HG02870 (cell line): ENCODE data around the gene STXBP6.
"Not testable (repeated sequence)": the region's sequence is repeated elsewhere in the genome, so short reads cannot be mapped to it uniquely, and the experiment has no call there.

Experiments
- ATAC-seq: cut with Tn5 transposase; IDR thresholded peaks from one replicate; pipeline ENCODE4 v1.9.1; 2021; ENCODE audit warnings: mild to moderate bottlenecking, moderate library complexity; ENCODE audit not compliant: unreplicated experiment

STXBP6 gene

DNA sequence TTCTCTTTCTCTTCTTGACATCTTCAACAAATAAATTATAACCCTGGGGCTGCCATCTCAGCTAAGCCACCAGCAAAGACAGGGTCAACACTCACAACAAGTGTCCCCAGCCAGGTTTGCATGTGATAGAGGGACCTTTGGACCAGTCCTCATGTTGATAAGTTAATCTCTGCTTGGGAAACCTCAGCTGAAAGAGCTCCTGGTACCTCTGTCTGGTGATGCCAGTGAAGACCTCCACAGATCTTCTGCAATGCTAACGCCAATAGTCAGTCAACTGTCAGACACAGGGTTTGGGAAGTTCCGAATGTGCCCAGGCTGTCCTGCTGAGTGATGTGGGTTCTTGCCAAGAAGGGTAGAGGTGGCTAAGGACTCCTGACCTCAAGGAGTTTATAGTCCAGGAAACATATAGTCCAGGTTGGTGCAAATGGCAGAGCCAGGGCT, 236.1 kb downstream of the STXBP6 start:
- no peak for ATAC-seq

DNA sequence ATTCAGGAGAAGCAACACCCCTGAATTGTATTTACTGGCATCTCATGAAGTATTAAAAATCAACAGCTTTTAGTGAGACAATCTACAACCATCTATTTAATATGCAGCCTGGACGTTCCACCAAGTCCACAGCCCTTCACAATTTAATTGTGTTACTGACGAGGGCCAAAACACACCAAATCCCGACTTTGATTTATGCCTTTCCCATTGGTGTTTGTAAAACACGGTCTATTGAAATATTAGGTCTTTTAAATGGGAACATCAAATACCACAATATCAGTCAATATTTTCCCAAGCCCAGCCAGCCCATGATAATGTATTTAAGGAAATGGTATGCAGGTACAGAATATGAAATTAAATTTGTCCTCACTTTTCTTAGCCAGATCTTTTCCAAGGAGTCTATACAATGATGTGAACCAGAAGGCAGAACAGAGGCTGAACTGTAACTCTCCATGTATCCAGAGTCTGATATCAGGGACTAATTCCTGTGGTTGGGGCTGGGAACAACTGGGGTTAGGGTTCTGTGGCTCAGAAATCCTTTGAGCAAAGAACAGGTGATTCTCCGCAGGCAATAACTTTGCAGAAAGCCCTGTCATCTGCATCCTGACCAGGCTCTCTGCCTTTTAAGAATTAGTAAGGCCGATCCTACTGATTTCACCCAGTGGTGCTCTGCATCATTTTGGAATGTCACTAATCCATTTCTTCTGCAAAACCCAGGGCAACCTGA, 236.7 kb downstream of the STXBP6 start:
- ATAC-seq = no peak

- ATAC-seq = no peak
Measured at GRCh38 chr14:24809135-24809534, 240.8 kb downstream of the STXBP6 start.

DNA sequence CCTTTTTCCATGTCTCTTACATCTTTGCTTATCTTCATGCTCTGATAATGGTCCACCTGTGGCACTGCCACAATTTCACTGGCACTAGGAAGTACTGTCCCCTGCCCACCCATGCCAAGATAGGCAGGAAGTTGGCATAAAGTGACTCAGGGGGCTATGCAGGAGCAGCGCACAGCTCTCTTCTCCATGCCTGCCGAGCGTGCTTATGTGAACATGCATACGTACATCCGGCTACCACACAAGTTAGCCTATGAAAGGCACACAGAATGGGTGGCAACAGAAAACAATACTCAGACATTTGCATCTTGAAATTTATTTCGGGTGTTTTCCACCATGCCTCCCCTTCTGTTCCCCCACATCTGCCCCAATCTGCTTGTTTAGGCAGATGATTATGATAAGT, 241.5 kb downstream of the STXBP6 start:
- ATAC-seq = no peak

GRCh38 chr14:24806061-24806678, 243.8 kb downstream of the STXBP6 start:
- no peak for ATAC-seq

GRCh38 chr14:24804552-24805212, 245.3 kb downstream of the STXBP6 start:
- no peak for ATAC-seq

GRCh38 chr14:24803933-24804494, 245.9 kb downstream of the STXBP6 start:
- ATAC-seq = no peak

GRCh38 chr14:24803426-24803825, 246.5 kb downstream of the STXBP6 start:
- not testable (repeated sequence) for ATAC-seq

GRCh38 chr14:24802236-24802635, 247.7 kb downstream of the STXBP6 start:
- no peak for ATAC-seq

- no peak for ATAC-seq
Measured at GRCh38 chr14:24801024-24801423, 248.9 kb downstream of the STXBP6 start.

DNA sequence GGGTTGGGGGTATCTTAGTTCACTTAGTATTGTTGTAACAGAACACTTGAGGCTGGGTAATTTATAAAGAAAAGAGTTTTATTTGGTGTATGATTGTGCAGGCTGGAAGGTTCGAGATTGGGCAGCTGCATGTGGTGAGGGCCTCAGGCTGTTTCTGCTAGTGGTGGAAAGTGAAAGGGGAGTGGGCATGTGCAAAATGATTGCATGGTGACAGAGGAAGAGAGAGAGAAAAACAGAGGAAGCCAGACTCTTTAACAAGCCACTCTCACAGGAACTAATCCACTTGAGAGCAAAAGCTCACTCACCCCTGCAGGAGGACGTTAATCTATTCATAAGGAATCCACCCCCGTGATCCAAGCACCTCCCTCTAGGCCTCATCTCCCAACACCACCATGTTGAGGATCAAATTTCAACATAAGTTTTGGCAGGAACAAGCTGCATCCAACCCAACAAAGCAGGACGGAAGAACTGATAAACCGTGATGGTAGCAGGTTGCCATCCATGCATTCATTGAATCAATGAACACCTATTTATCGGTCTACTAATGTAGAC, 251.0 kb downstream of the STXBP6 start:
- ATAC-seq = no peak

DNA sequence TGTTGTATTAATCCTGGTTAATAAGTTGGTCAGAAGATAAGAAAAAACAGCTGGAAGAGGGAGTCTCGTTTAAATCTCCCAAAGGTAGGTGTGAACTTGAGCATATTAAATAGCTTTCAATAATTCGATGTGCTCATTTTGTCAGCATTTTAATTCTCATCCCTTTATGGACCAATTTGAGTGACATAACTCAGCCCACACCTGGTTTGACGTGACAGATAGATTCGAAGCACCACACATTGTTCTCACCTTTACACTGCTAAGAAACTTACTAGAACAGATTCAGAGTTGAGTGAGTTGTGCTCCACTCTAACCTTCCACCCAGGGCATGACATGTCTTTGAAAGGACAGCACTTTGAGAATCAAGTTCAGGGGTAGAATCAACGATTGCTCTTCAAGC, 254.5 kb downstream of the STXBP6 start:
- no peak for ATAC-seq

- ATAC-seq = no peak
Measured at GRCh38 chr14:24794644-24795305, 255.2 kb downstream of the STXBP6 start.

- no peak for ATAC-seq
Measured at GRCh38 chr14:24790196-24790595, 259.8 kb downstream of the STXBP6 start.

DNA sequence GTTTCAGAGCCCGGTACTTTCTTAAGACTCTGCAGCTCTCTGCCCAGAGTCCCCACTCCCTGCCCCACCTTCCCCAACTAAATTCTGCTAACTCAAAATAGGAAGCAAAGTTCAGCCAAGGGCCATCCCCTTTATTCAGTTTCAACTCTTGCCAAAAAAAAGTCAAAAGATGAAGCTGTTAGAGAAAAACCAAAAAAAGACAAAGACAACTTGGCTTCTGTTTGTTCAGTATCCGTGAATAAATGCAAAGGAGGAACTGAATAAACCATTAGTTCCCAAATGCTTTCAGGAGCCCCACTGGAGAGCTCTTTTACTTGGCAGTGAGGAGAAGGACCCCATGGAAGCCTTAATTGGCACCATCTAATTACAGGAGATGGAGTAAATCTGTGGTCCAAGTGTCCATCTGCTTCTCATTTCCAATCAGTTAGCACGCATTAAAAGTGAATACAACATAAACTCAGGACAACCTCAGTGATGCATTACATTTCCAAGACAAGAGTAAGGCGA, 260.5 kb downstream of the STXBP6 start:
- no peak for ATAC-seq

DNA sequence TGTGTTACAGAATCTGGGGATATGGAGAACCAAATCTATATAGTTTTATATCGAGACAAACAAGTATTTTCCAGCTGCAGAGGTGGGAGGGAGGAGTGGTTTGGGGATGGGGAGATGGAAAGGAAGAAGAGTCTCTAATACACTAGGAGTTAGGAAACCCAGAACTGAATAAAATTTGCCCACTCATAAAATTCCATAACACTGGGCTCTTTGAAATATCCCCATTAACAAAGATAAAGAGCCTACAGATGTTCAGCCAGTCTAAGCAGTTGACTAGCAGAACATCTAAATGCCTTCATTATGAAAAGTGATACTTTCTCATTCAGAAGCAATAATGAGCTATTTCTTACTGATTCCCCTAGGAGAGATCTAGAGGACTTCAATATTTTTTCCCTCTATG, 264.2 kb downstream of the STXBP6 start:
- no peak for ATAC-seq

GRCh38 chr14:24784981-24785380, 265.0 kb downstream of the STXBP6 start:
- ATAC-seq = no peak

- no peak for ATAC-seq
Measured at GRCh38 chr14:24783791-24784190, 266.2 kb downstream of the STXBP6 start.

GRCh38 chr14:24780281-24780680, 269.7 kb downstream of the STXBP6 start:
- ATAC-seq = no peak

GRCh38 chr14:24777678-24778077, 272.3 kb downstream of the STXBP6 start:
- ATAC-seq = no peak

DNA sequence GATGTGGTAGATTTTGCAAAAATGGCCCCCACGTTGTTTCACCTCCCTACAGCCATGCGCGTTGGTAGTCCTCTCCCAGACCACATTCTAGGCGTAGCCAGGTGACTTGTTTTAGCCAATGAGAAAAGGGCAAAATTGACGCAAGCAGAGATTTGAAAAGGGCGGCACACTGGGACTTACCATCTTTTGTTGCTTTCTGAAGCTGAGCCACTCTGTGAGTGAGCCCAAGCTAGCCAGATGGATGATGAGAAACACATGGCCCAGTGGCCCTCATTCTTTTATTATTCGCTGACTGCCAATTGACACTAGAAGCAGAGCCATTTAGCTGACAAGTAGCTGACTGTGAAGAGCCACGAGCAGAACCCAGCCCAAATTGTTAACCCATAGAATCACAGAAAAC, 274.0 kb downstream of the STXBP6 start:
- no peak for ATAC-seq
